Activated CD8-positive, alpha-beta T cell treated with anti-CD3 and anti-CD28 coated beads for 36 hours (primary cell): ENCODE results near the gene ARSG. TPM values are rescaled to one million over a fixed set of nuclear protein-coding genes. Genes with fewer than 3 reads are reported as not detected.

Source experiments
- ATAC-seq: fragments of 200-7000 bp; cut with Tn5 transposase; one replicate; pipeline ENCODE4 v1.10.0; 2021; ENCODE audit warnings: mild to moderate bottlenecking, moderate library complexity
- CTCF ChIA-PET: fragments of 350-600 bp; sonication (Branson Sonifier 250); formaldehyde crosslinking; loops from one replicate; lab custom pipeline; 2021; ENCODE audit warnings: antibody characterized with exemption; lab: Charles Lee
- POLR2A ChIA-PET: fragments of 350-600 bp; sonication (Branson Sonifier 250); formaldehyde crosslinking; loops from one replicate; lab custom pipeline; 2021; ENCODE audit warnings: antibody characterized with exemption; lab: Charles Lee
- DNase-seq: peaks from one replicate; pipeline ENCODE4 v3.0.0-alpha.2; 2020
- H3K27ac Mint-ChIP-seq: one replicate; pipeline ENCODE4 v1.8.0; 2021; ENCODE audit warnings: mild to moderate bottlenecking, mixed read lengths
- H3K27me3 Mint-ChIP-seq: one replicate; pipeline ENCODE4 v1.8.0; 2021; ENCODE audit warnings: mixed read lengths
- H3K36me3 Mint-ChIP-seq: one replicate; pipeline ENCODE4 v1.8.0; 2021; ENCODE audit warnings: low read depth, mixed read lengths
- H3K4me1 Mint-ChIP-seq: one replicate; pipeline ENCODE4 v1.8.0; 2021; ENCODE audit warnings: low read depth, mixed read lengths
- H3K4me3 Mint-ChIP-seq: one replicate; pipeline ENCODE4 v1.8.0; 2021; ENCODE audit warnings: mild to moderate bottlenecking, moderate library complexity, mixed read lengths
- H3K9me3 Mint-ChIP-seq: one replicate; pipeline ENCODE4 v1.8.0; 2021; ENCODE audit warnings: mixed read lengths
- intact Hi-C: fragments of 100-400 bp; cut with micrococcal nuclease; formaldehyde crosslinking; loops from one replicate; pipeline ENCODE4 v1.10.0; 2022
- total RNA-seq, 2 experiments: library from RNA; stranded (reverse); gene quantifications; one replicate each; pipeline ENCODE4 v1.2.3, GENCODE V29; 2021
- TF ChIP-seq, protein P1 (sequence below): fragments of 200-600 bp; IDR thresholded peaks from one replicate; pipeline ENCODE4 v1.8.0; 2022; ENCODE audit warnings: antibody characterized with exemption, mild to moderate bottlenecking

Gene ARSG
- total RNA-seq, 2 experiments from 2014 or later: 7.2 to 8.4 TPM

DNA sequence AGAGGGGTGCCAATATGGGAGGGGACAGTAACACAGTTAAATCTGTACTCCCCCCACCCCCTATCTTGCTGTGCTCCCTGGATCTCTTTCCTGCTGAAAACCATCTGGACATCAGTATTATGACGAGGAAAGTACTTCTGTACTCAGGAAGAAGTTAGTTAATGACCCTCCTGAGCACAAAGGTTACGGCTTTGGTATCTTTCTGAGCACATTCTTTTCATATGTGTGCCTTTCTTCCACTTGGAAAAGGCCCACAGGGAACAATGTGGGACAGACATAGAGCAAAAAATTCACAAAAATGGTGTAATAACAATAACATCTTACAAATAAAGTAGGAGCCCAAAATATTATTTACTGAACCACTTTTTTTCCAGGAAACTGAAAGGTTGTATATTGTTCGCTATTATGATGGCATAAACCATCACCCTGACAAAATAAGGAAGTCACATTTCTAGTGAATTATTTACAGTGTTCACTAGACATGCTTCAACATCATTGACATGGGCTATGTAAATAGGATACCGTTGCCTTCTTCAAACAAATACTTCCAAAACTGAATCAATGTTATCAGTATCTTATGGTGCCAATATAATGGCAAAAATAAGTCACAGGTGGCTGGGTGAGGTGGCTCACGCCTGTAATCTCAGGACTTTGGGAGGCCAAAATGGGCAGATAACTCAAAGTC, 160.5 kb downstream of the ARSG start:
- Mint-ChIP-seq H3K9me3 (no peaks in the 10 kb centered on the region), H3K27ac (no peak overlapping the region), H3K27me3 (no peaks in the 10 kb centered on the region), H3K36me3 (peaks cover 1% of the 10 kb centered on the region), H3K4me1 (peaks cover 14% of the 10 kb centered on the region), H3K4me3 (no peak overlapping the region)
- ChIA-PET CTCF (interaction anchor here (2.0 to 12.2 kb wide), 2 partner anchors 12 to 15 kb away, joined by 13 to 166 read pairs; no protein-coding TSS in a partner anchor), POLR2A (no interaction called here)
- ATAC-seq (no peak), DNase-seq (no peak)
- TF ChIP-seq, protein P1, sequence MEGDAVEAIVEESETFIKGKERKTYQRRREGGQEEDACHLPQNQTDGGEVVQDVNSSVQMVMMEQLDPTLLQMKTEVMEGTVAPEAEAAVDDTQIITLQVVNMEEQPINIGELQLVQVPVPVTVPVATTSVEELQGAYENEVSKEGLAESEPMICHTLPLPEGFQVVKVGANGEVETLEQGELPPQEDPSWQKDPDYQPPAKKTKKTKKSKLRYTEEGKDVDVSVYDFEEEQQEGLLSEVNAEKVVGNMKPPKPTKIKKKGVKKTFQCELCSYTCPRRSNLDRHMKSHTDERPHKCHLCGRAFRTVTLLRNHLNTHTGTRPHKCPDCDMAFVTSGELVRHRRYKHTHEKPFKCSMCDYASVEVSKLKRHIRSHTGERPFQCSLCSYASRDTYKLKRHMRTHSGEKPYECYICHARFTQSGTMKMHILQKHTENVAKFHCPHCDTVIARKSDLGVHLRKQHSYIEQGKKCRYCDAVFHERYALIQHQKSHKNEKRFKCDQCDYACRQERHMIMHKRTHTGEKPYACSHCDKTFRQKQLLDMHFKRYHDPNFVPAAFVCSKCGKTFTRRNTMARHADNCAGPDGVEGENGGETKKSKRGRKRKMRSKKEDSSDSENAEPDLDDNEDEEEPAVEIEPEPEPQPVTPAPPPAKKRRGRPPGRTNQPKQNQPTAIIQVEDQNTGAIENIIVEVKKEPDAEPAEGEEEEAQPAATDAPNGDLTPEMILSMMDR: no peak
- intact Hi-C loops: no loop called here

DNA sequence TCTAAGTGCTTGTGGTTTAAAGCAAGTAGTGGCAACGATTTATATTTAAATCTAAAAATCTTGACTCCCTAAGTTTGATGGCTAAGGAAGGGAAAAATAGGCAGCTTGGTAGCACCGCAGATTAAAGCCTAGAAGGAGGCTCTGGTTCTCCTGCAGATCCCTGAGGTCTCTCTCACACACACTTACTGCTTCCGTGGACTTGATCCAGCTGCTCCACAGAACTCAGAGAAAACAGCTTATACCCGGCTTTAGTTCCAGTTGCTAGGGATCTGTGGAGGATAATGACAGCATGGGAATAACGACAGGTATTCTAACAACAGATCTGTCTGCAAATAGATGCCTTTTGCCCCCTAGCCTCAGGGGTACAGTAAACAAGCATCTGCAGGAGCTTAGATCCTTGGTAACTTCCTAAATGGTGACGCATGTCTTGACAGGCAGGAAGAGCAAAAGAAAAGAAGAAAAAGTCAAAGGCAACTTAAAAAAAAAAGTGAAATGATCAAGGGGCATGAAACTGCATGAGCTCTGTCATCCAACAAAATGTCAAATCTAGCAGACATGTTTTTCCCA, 161.5 kb downstream of the ARSG start:
- TF ChIP-seq, protein P1: no peak
- H3K36me3 Mint-ChIP-seq: peaks cover 1% of the 10 kb centered on the region
- DNase-seq (no peak), ATAC-seq (no peak)
- intact Hi-C loops: no loop called here
- H3K9me3 Mint-ChIP-seq: no peaks in the 10 kb centered on the region
- no peak overlapping the region for H3K4me3 Mint-ChIP-seq
- POLR2A ChIA-PET: interaction anchor here (1.1 kb wide), 1 partner anchor 464 kb away, joined by 3 read pairs; no protein-coding TSS in a partner anchor
- H3K4me1 Mint-ChIP-seq: peaks cover 14% of the 10 kb centered on the region
- CTCF ChIA-PET: interaction anchor here (1.6 to 12.2 kb wide), 3 partner anchors 12 to 15 kb away, joined by 4 to 166 read pairs (median 5); no protein-coding TSS in a partner anchor
- H3K27ac Mint-ChIP-seq: no peak overlapping the region
- H3K27me3 Mint-ChIP-seq: no peaks in the 10 kb centered on the region

GRCh38 chr17:68453991-68454665, 162.8 kb downstream of the ARSG start:
- intact Hi-C loops: no loop called here
- H3K4me1 Mint-ChIP-seq: peaks cover 26% of the 10 kb centered on the region
- TF ChIP-seq, protein P1: no peak
- ATAC-seq: no peak
- ChIA-PET POLR2A (no interaction called here), CTCF (interaction anchor here (1.6 to 12.2 kb wide), 4 partner anchors 11 to 54 kb away, joined by 4 to 166 read pairs (median 4); no protein-coding TSS in a partner anchor)
- no peaks in the 10 kb centered on the region for H3K9me3 Mint-ChIP-seq
- H3K36me3 Mint-ChIP-seq: peaks cover 1% of the 10 kb centered on the region
- no peak overlapping the region for H3K27ac Mint-ChIP-seq
- no peaks in the 10 kb centered on the region for H3K27me3 Mint-ChIP-seq
- DNase-seq: no peak
- no peak overlapping the region for H3K4me3 Mint-ChIP-seq

- POLR2A ChIA-PET: interaction anchor here (1.0 to 1.7 kb wide), 4 partner anchors 9 to 196 kb away, joined by 3 to 4 read pairs (median 4); partner anchors contain the start of gene ARSG
- H3K4me3 Mint-ChIP-seq: peak overlapping the region; percentile 83
- H3K27ac Mint-ChIP-seq: no peak overlapping the region
- CTCF ChIA-PET: interaction anchor here (0.7 to 12.2 kb wide), 11 partner anchors 8 to 284 kb away, joined by 3 to 166 read pairs (median 4); no protein-coding TSS in a partner anchor
- H3K4me1 Mint-ChIP-seq: peaks cover 40% of the 10 kb centered on the region
- ATAC-seq (no peak), DNase-seq (no peak)
- no peaks in the 10 kb centered on the region for H3K36me3 Mint-ChIP-seq
- intact Hi-C loops: no loop called here
- H3K9me3 Mint-ChIP-seq: no peaks in the 10 kb centered on the region
- TF ChIP-seq, protein P1: no peak
- no peaks in the 10 kb centered on the region for H3K27me3 Mint-ChIP-seq
These were observed 164.6 kb downstream of the ARSG start for GRCh38 chr17:68455901-68456338.
